DMS53 (cell line): ENCODE results near the gene CD209.
A peak's percentile ranks its signal among the peaks of the same experiment; 100 is the strongest.
"Not testable (repeated sequence)": the region's sequence is repeated elsewhere in the genome, so short reads cannot be mapped to it uniquely, and the experiment has no call there.

ENCODE experiments used
- DNase-seq: peaks from one replicate; lab custom pipeline; 2025; lab: John Stamatoyannopoulos, UW

The CD209 gene

GRCh38 chr19:7767487-7767886 lies 20.2 kb upstream of the CD209 start:
- no peak for DNase-seq

- no peak for DNase-seq
Observed at GRCh38 chr19:7766535-7766934, 19.2 kb upstream of the CD209 start.

GRCh38 chr19:7765043-7765442 lies 17.7 kb upstream of the CD209 start:
- DNase-seq, result not testable (repeated sequence)

GRCh38 chr19:7764157-7764556 lies 16.8 kb upstream of the CD209 start:
- not testable (repeated sequence) for DNase-seq

- DNase-seq, result no peak
Observed at GRCh38 chr19:7763696-7764095, 16.4 kb upstream of the CD209 start.

GRCh38 chr19:7762719-7763293 lies 15.5 kb upstream of the CD209 start, which contains the start of gene CLEC4M:
CLEC4M (plus strand) TSS chr19:7763243; CDS start chr19:7763267, 24 bp downstream.
- DNase-seq, result no peak

- no peak for DNase-seq
Observed at GRCh38 chr19:7759156-7759555, 11.8 kb upstream of the CD209 start.

GRCh38 chr19:7757358-7757757 lies 10.0 kb upstream of the CD209 start:
- DNase-seq, result no peak

- DNase-seq, result no peak
Observed at GRCh38 chr19:7756258-7756657, 8.9 kb upstream of the CD209 start.

GRCh38 chr19:7751157-7751783 lies 3.9 kb upstream of the CD209 start:
- DNase-seq, result no peak

- DNase-seq, result peak; percentile 75
Observed at GRCh38 chr19:7748756-7749155, 1.4 kb upstream of the CD209 start.

GRCh38 chr19:7748171-7748570 lies 837 bp upstream of the CD209 start:
- DNase-seq, result no peak

GRCh38 chr19:7746306-7746705 lies 1.0 kb downstream of the CD209 start:
- not testable (repeated sequence) for DNase-seq

GRCh38 chr19:7744871-7745650 lies 2.3 kb downstream of the CD209 start:
- no peak for DNase-seq

GRCh38 chr19:7744199-7744786 lies 3.0 kb downstream of the CD209 start:
- DNase-seq, result no peak

- DNase-seq, result no peak
Observed at GRCh38 chr19:7743425-7743841, 3.9 kb downstream of the CD209 start.

- no peak for DNase-seq
Observed at GRCh38 chr19:7742991-7743390, 4.3 kb downstream of the CD209 start.

GRCh38 chr19:7742575-7742974 lies 4.8 kb downstream of the CD209 start:
- DNase-seq, result no peak

GRCh38 chr19:7740682-7741054 lies 6.7 kb downstream of the CD209 start:
- no peak for DNase-seq

- no peak for DNase-seq
Observed at GRCh38 chr19:7739801-7740681, 7.3 kb downstream of the CD209 start.

GRCh38 chr19:7739211-7739755 lies 8.1 kb downstream of the CD209 start:
- DNase-seq, result no peak

- no peak for DNase-seq
Observed at GRCh38 chr19:7738023-7738422, 9.3 kb downstream of the CD209 start.
